Activated gamma-delta T cell treated with Interleukin-2 at 50 U/mL for 16 hours (primary cell): ENCODE measurements around the gene AP3B2.
A peak's percentile ranks its signal among the peaks of the same experiment; 100 is the strongest.

Experiments used
- DNase-seq: peaks from one replicate; pipeline ENCODE4 v3.0.0-alpha.2; 2020

AP3B2 gene

DNA sequence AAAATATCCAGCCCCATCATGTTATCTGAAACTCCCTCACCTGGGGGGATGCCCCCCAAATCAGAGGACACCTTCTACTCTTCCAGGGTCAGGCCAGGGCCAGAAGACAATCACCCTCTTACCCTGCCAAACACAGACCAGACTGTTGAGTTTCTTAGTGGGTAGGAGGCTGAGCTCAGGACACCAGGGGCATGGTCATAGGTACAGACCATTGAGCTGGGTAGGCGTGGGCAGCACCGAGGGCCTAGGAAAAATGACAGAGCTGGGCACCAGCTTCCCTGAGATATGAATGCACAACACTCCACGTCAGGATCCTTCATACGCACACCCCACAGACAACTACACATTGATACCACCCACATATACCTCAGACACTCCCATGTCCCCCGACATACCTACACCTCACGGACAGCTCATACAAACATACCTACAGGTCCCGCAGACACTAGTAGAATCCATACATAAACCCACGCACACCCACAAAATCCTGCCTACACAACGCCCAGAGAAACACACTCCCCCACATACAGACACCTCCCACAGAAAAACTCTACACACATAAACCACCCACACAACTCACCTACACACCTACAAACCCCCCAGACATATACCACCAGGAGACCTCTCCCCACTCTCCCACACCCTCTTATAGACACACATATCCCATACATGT is 11.8 kb downstream of the AP3B2 start:
- no peak for DNase-seq

- no peak for DNase-seq
These were observed 17.5 kb downstream of the AP3B2 start for GRCh38 chr15:82692171-82692570.

- DNase-seq, result no peak
These were observed 20.5 kb downstream of the AP3B2 start for GRCh38 chr15:82689147-82689546.

DNA sequence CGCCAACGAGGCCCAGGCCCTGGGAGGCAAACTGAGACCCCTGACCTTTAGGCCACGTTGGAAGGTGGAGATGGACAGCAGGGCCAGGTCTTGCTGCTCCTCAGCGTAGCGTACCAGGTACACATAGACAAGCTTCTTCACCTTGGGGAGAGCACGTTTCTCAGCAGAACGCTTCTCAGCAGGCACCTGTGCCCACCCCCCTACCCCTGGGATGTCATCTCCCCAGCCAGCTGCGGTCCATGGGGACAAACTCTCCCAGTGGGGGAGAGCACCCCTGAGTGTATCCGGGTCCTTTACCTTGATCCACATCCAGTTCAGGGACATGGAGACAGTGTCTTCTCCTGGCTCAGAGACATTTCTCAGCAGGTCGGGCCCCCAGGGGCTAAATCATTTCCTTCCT is 21.0 kb downstream of the AP3B2 start:
- DNase-seq, result no peak

DNA sequence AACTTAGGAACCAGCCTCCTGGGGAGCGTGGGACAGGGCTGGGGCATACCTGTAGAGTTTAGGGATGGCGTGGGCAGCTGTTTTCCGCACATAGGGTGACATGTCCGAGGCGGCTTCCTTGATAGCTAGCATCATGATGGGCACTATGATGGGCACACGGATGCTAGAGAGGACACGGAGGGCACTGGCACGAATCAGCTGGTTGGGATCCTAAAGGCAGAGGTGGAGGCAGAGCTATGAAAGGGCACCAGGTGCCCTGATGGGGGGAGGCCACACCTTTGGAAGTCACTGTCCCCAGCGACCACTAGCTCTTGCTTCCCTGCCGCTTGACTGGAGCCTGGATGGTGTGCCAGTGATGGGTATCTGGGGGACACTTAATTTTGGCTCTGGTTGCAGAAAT is 28.3 kb downstream of the AP3B2 start:
- DNase-seq, result no peak

GRCh38 chr15:82680200-82681102 is 29.2 kb downstream of the AP3B2 start:
- DNase-seq, result peak; percentile 73

DNA sequence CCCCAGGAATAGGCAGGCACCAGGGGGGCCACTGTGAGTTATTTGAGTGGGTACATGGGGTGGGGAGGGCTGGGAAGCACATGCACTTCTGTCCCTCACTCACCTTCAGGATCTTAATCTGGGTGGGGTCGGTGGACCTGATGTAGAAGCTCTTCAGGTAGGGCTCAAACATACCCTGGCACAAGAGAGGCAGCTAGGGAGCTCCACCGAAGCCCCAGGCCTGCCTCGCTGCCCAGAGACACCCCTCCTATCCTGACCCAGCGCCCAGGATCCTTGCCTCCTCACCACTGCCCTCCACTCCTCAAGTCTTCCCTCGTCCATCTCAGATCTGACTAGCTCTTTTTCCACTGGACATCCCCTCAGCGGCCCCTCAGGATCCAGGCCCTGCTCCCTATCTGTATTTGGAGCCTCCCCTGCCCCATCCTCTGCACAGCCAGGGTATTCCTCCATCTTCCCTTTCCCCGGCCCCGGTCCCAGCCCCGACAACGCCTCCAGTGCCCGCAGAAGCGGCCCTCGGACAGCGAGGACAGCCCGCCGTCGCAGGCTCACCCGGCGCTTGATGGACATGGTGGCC is 30.0 kb downstream of the AP3B2 start:
- no peak for DNase-seq

- no peak for DNase-seq
These were observed 31.9 kb downstream of the AP3B2 start for GRCh38 chr15:82677720-82678323.

DNA sequence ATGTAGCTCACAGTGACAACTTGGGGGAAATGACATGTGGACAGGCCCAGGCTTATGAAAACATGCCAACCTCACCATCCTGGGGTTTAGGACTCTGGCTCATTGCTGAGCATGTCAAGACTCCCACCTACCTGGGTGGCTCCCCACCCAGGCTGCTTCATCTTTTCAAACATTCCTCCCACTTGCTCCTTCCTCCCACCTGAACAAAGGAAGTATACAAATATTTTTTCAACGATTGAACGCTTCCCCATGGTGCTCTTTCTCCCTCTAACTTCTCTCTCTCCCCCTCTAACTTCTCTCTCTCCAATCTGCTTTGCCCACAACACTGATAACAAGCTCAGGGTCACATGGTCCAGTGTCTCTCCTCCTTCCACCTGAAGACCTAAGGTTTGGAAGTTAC is 34.8 kb downstream of the AP3B2 start:
- DNase-seq, result no peak

GRCh38 chr15:82670699-82671098 is 39.0 kb downstream of the AP3B2 start:
- DNase-seq, result no peak

DNA sequence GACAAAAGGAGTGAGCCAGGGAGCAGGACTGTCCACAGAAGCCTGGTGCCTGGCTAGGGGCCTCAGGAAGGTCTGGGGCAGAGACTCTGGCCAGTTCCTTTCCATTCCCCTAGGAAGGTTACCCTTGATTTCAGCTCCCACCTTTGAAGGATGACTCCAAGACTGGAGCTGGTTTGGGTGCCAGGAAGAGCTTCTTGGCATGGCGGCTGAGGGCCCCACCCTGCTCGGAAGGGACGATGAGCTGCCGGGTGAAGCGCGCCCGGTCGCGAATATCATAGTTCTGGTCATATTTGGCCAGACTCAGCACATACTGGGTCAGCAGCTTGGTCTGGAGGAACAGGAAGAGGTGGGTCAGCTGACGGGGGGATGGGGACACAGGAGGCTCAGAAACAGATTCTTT is 43.1 kb downstream of the AP3B2 start:
- no peak for DNase-seq

DNA sequence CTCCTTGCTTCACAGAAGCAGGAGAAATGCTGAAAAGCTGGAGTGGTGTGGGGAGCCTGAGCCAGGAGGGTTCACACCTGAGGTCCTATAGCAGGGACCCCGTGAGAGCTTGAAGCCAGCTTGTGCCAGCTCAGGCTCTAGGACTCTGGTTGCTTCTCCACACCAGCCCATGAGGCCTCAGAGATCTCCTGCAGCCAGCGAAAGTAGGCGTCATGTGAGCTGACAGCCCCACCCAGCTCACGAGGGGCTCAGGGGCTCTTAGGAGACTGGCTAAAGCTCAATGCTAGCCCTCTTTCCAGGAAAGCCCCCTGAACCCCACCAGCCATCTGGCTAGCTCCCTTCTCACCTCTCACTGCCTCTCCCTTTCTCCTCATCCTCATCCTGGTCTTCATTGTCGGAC is 45.7 kb downstream of the AP3B2 start:
- DNase-seq, result no peak

GRCh38 chr15:82663186-82663600 is 46.5 kb downstream of the AP3B2 start:
- DNase-seq, result peak; percentile 33

DNA sequence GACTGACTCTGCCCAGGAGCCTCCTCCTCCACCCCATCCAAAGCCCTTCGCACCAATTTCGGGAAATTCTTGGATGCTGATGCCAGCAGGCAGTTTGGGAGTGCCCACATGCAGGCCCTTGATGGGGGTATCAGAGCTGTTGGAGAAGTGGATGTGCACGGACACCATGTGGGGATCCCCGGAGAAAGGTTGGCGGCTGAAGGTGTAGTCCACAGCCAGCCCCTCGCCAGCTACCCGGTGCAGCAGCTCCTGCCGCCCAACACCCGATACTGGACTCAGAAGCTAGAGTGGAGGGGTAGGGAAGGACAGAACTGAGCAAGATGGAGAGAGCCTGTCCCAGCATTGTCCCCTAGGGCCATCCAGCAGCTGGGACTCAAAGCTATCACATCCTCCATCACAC is 47.0 kb downstream of the AP3B2 start:
- no peak for DNase-seq

- no peak for DNase-seq
These were observed 49.3 kb downstream of the AP3B2 start for GRCh38 chr15:82660378-82660777.

GRCh38 chr15:82656641-82657266 is 52.9 kb downstream of the AP3B2 start:
- DNase-seq, result no peak

- no peak for DNase-seq
These were observed 54.1 kb downstream of the AP3B2 start for GRCh38 chr15:82655606-82656005.

- no peak for DNase-seq
These were observed 56.0 kb downstream of the AP3B2 start for GRCh38 chr15:82653483-82654168.

- no peak for DNase-seq
These were observed 58.0 kb downstream of the AP3B2 start for GRCh38 chr15:82651708-82652107.

GRCh38 chr15:82650046-82650670 is 59.5 kb downstream of the AP3B2 start:
- DNase-seq, result no peak

DNA sequence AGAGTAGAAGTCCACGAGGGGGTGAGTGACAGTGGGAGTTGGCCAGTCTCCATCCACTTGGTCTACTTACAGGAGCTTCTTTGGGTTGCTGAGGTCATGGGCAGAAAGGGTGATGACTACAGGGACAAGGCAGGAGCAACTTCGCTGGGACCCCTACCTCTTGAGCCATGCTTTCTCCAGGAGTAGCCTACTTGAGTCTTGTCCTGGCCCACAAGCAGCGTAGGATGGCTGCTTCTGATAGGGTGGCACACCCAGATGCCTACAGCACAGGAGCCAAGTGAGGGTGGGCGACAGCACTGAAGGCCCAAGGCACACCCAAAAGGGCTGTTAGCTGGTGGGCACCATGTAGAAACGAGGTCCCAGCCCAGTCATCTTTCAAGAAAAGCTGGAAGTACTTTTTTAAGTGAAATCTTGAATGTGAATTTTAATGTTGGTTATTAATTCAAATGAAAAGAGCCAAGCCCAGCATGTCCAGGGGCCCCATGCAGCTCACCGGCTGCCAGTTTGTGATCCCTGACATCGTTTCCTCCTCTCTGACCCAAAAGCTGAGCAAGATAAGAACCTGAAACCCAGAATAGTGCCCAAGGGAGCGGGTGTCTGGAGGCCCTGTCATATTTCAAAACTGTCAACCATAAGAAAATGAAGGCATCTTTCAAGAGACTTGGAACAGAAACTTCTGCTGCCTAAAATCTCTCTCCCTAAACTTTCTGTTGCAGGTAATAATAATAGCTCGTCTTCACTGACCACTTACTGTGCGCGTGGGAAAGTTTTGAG is 60.3 kb downstream of the AP3B2 start:
- no peak for DNase-seq
